Panc1 (cell line): ENCODE measurements around the gene SETD2. TPM values are rescaled to one million over a fixed set of nuclear protein-coding genes. Genes with fewer than 3 reads are reported as not detected.

Source experiments
- ATAC-seq: fragments of 200-7000 bp; cut with Tn5 transposase; 2 replicates; pipeline ENCODE4 v1.9.1; 2020; ENCODE audit warnings: mild to moderate bottlenecking, moderate library complexity
- BruUV-seq: library from RNA; stranded (reverse); fragments of 400-500 nt; replicated peaks from 2 replicates; lab custom pipeline; 2021; lab: Mats Ljungman, UMichigan
- CTCF ChIA-PET: fragments of 300-600 bp; sonication (Branson Sonifier 250); formaldehyde crosslinking; loops from one replicate; lab custom pipeline; 2022; ENCODE audit warnings: antibody characterized with exemption; lab: Charles Lee
- POLR2A ChIA-PET: fragments of 300-600 bp; sonication (Branson Sonifier 250); formaldehyde crosslinking; loops from one replicate; lab custom pipeline; 2022; ENCODE audit warnings: antibody characterized with exemption; lab: Charles Lee
- DNase-seq: peaks from one replicate; pipeline ENCODE4 v3.0.0-alpha.2; 2010; ENCODE audit warnings: low read depth, low spot score
- H3K27ac ChIP-seq: 2 replicates; pipeline ENCODE4 v1.5.1; 2011; ENCODE audit warnings: mild to moderate bottlenecking, low read length, inconsistent platforms
- H3K27me3 ChIP-seq: fragments of 200-500 bp; sonication (Bioruptor generic); 2 replicates; pipeline ENCODE4 v1.6.0; 2014; ENCODE audit warnings: low read length, inconsistent platforms; ENCODE audit not compliant: control insufficient read depth, insufficient read depth
- H3K36me3 ChIP-seq: fragments of 200-500 bp; sonication (Bioruptor generic); 2 replicates; pipeline ENCODE4 v1.5.1; 2014; ENCODE audit warnings: inconsistent platforms, mild to moderate bottlenecking, low read length, moderate library complexity; ENCODE audit not compliant: control insufficient read depth, insufficient read depth
- H3K4me1 ChIP-seq: 2 replicates; pipeline ENCODE4 v1.5.1; 2011; ENCODE audit warnings: inconsistent platforms, mild to moderate bottlenecking, low read length, moderate library complexity; ENCODE audit not compliant: control insufficient read depth, insufficient read depth
- H3K4me3 ChIP-seq, 2 experiments: 2 replicates each; pipeline ENCODE4 v1.5.1; 2011 to 2012; ENCODE audit warnings: low read depth in 2 of 2, low read length in 2 of 2, mild to moderate bottlenecking in 2 of 2, inconsistent platforms in 1 of 2, moderate library complexity in 1 of 2
- H3K9me3 ChIP-seq: fragments of 200-500 bp; sonication (Bioruptor generic); 2 replicates; pipeline ENCODE4 v1.5.1; 2014; ENCODE audit warnings: low read depth, mild to moderate bottlenecking, inconsistent platforms, low read length, moderate library complexity; ENCODE audit not compliant: control insufficient read depth, insufficient read depth
- POLR2AphosphoS5 ChIP-seq: IDR thresholded peaks from 2 replicates; pipeline ENCODE4 v1.6.1; 2012; ENCODE audit warnings: mild to moderate bottlenecking, low read depth, low read length, moderate library complexity
- SIN3A ChIP-seq: IDR thresholded peaks from 2 replicates; pipeline ENCODE4 v1.6.1; 2012; ENCODE audit warnings: low read depth, mild to moderate bottlenecking, low read length, moderate library complexity, borderline replicate concordance; ENCODE audit not compliant: insufficient read depth
- TCF7L2 ChIP-seq: IDR thresholded peaks from 2 replicates; pipeline ENCODE4 v1.6.1; 2011; ENCODE audit warnings: mild to moderate bottlenecking, low read depth, low read length, inconsistent platforms
- in situ Hi-C: cut with HindIII; loops from 2 replicates; pipeline ENCODE4 v1.10.0; 2016; ENCODE audit warnings: low sequenced_read_pairs, low pct_unique_long_range_greater_than_20kb
- intact Hi-C: fragments of 100-400 bp; cut with micrococcal nuclease; formaldehyde crosslinking; loops from one replicate; pipeline ENCODE4 v1.10.0; 2022; ENCODE audit not compliant: unreplicated experiment
- total RNA-seq: library from RNA; stranded (reverse); gene quantifications from one replicate; pipeline ENCODE4 v1.2.1, GENCODE V29; 2021; ENCODE audit not compliant: unreplicated experiment
- TF ChIP-seq, protein P1 (sequence below), 2 experiments: IDR thresholded peaks; 2 replicates each; pipeline ENCODE4 v1.6.1; 2011 to 2012; ENCODE audit warnings: low read depth in 2 of 2, control low read depth in 1 of 2, low read length in 1 of 2, mild to moderate bottlenecking in 1 of 2, moderate library complexity in 1 of 2; ENCODE audit not compliant: insufficient read depth in 1 of 2
- TF ChIP-seq, protein P2 (sequence below): fragments of 450-650 bp; IDR thresholded peaks from 2 replicates; pipeline ENCODE4 v1.5.1; 2017; ENCODE audit warnings: mild to moderate bottlenecking

The SETD2 gene
- total RNA-seq, 1 experiment from 2014 or later: 32.6 TPM

DNA sequence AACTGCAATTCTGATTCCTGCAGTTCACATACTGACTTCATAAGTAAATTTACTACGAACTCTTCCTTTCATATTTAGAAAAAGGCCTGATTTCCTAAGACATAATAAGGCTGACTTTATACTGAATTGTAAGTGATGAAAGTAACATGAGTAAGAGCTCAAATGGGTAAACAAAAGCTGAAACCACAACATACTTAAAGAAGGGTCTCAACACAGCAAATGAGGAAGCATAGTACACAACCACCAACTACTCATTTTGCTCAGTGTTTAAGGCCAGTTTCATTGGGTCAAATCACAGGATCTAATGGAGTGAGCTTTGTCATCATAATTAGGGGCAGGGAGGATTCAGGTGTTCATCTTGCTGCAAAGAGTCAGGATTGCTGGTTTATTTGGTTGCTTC is 81.4 kb downstream of the SETD2 start:
- intact Hi-C loops (no loop called here), in situ Hi-C loops (no loop called here)
- H3K27ac ChIP-seq: no peak overlapping the region
- ChIA-PET CTCF (no interaction called here), POLR2A (interaction anchor here (0.6 kb wide), 1 partner anchor 137 kb away, joined by 14 read pairs; no protein-coding TSS in a partner anchor)
- H3K4me3 ChIP-seq: no peak overlapping the region
- DNase-seq (no peak), ATAC-seq (no peak)
- H3K9me3 ChIP-seq: no peaks in the 10 kb centered on the region
- no peaks in the 10 kb centered on the region for H3K4me1 ChIP-seq
- TF ChIP-seq TCF7L2 (no peak), POLR2AphosphoS5 (no peak), SIN3A (no peak)
- TF ChIP-seq, protein P1, sequence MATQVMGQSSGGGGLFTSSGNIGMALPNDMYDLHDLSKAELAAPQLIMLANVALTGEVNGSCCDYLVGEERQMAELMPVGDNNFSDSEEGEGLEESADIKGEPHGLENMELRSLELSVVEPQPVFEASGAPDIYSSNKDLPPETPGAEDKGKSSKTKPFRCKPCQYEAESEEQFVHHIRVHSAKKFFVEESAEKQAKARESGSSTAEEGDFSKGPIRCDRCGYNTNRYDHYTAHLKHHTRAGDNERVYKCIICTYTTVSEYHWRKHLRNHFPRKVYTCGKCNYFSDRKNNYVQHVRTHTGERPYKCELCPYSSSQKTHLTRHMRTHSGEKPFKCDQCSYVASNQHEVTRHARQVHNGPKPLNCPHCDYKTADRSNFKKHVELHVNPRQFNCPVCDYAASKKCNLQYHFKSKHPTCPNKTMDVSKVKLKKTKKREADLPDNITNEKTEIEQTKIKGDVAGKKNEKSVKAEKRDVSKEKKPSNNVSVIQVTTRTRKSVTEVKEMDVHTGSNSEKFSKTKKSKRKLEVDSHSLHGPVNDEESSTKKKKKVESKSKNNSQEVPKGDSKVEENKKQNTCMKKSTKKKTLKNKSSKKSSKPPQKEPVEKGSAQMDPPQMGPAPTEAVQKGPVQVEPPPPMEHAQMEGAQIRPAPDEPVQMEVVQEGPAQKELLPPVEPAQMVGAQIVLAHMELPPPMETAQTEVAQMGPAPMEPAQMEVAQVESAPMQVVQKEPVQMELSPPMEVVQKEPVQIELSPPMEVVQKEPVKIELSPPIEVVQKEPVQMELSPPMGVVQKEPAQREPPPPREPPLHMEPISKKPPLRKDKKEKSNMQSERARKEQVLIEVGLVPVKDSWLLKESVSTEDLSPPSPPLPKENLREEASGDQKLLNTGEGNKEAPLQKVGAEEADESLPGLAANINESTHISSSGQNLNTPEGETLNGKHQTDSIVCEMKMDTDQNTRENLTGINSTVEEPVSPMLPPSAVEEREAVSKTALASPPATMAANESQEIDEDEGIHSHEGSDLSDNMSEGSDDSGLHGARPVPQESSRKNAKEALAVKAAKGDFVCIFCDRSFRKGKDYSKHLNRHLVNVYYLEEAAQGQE (IDR thresholded peaks at IDR 0.05; ENCODE audit: insufficient read depth in 1 of 2, low read depth in 2 of 2, low read length in 1 of 2): no peak
- TF ChIP-seq, protein P2, sequence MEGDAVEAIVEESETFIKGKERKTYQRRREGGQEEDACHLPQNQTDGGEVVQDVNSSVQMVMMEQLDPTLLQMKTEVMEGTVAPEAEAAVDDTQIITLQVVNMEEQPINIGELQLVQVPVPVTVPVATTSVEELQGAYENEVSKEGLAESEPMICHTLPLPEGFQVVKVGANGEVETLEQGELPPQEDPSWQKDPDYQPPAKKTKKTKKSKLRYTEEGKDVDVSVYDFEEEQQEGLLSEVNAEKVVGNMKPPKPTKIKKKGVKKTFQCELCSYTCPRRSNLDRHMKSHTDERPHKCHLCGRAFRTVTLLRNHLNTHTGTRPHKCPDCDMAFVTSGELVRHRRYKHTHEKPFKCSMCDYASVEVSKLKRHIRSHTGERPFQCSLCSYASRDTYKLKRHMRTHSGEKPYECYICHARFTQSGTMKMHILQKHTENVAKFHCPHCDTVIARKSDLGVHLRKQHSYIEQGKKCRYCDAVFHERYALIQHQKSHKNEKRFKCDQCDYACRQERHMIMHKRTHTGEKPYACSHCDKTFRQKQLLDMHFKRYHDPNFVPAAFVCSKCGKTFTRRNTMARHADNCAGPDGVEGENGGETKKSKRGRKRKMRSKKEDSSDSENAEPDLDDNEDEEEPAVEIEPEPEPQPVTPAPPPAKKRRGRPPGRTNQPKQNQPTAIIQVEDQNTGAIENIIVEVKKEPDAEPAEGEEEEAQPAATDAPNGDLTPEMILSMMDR: no peak
- H3K36me3 ChIP-seq: peaks cover 25% of the 10 kb centered on the region; the same call in 1 of the 2 replicates
- BruUV-seq: no TSS peak
- no peaks in the 10 kb centered on the region for H3K27me3 ChIP-seq

DNA sequence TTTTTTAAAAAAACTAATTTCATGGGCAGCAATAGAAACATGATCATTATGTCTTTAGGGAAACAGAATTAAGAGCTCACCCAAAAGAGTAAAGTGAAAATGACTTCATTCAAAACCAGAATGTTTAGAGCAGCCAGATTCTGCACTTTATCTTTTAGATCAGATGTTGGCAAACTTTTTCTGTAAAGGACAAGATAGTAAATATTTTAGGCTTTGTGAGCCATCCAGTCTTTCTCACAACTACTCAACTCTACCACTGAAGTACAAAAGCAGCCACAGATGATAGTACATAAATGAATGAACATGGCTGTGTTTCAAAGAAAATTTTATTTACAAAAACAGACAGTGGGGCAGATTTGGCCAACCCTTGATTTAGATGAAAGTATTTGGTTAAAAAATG is 84.5 kb downstream of the SETD2 start:
- ATAC-seq (no peak), DNase-seq (no peak)
- Histone ChIP-seq H3K4me3 (no peak overlapping the region), H3K27me3 (no peaks in the 10 kb centered on the region), H3K36me3 (peaks cover 25% of the 10 kb centered on the region; the same call in 1 of the 2 replicates), H3K9me3 (no peaks in the 10 kb centered on the region), H3K27ac (no peak overlapping the region), H3K4me1 (no peaks in the 10 kb centered on the region)
- intact Hi-C loops (no loop called here), in situ Hi-C loops (no loop called here)
- CTCF ChIA-PET: no interaction called here
- BruUV-seq: no TSS peak
- POLR2A ChIA-PET: no interaction called here
- TF ChIP-seq SIN3A (no peak), TCF7L2 (no peak), POLR2AphosphoS5 (no peak)
- TF ChIP-seq, protein P1 (IDR thresholded peaks at IDR 0.05; ENCODE audit: insufficient read depth in 1 of 2, low read depth in 2 of 2, low read length in 1 of 2): no peak
- TF ChIP-seq, protein P2: no peak
